Measurements from ENCODE around the gene SEC24A.
"Not testable (repeated sequence)": the region's sequence is repeated elsewhere in the genome, so short reads cannot be mapped to it uniquely, and the experiment has no call there.

Gene SEC24A

GRCh38 chr5:134648425-134649162, at the start of gene SEC24A:
SEC24A (plus strand) TSS chr5:134648785; CDS start chr5:134649077, 292 bp downstream.
- peak; percentile 75 to 87 (median 84) for DNase-seq

- DNase-seq = not testable (repeated sequence)
Observed at GRCh38 chr5:134599820-134600219, 48.8 kb upstream of the SEC24A start.

- no peak for DNase-seq
Observed at GRCh38 chr5:134600600-134600999, 48.0 kb upstream of the SEC24A start.

- no peak for DNase-seq
Observed at GRCh38 chr5:134603059-134603458, 45.5 kb upstream of the SEC24A start.

- no peak for DNase-seq
Observed at GRCh38 chr5:134604908-134605307, 43.7 kb upstream of the SEC24A start.

- no peak for DNase-seq
Observed at GRCh38 chr5:134606726-134607125, 41.9 kb upstream of the SEC24A start.

GRCh38 chr5:134608555-134608954, 40.0 kb upstream of the SEC24A start:
- DNase-seq = no peak

GRCh38 chr5:134609232-134609851, 39.2 kb upstream of the SEC24A start:
- DNase-seq = no peak

DNA sequence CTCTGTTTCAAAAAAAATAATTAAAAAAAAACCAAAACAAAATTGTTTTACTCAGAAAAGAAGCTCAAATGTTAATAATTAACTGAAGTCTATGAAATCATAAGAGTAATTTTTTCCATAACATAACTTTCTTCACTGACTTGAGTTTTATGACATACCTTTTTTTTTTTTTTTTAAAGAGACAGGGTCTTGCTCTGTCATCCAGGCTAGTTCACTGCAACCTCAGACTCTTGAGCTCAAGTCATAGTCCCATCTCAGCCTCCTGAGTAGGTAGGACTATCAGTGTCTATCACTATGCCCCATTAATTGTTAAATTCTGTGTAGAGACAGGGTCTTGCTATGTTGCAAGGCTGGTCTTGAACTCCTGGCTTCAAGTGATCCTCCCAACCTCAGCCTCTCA, 37.9 kb upstream of the SEC24A start:
- no peak for DNase-seq

DNA sequence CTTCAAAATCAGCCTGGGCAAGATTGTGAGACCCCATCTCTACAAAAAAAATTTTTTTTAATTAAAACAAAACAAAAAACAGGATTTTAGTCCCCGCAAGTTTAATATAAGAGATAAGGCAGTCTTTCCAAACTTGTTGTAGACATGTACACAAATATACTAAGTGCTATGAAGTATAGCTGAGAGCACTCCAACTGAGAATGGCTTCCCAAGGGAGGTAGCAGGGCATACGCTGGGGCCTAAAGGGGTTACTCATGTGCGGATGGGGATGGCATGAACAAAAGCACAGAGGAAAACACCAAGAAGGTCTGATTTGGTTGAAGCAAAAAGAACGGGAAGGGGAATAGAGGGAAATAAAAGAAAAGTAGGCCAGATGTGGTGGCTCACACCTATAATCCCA, 37.1 kb upstream of the SEC24A start:
- no peak for DNase-seq

DNA sequence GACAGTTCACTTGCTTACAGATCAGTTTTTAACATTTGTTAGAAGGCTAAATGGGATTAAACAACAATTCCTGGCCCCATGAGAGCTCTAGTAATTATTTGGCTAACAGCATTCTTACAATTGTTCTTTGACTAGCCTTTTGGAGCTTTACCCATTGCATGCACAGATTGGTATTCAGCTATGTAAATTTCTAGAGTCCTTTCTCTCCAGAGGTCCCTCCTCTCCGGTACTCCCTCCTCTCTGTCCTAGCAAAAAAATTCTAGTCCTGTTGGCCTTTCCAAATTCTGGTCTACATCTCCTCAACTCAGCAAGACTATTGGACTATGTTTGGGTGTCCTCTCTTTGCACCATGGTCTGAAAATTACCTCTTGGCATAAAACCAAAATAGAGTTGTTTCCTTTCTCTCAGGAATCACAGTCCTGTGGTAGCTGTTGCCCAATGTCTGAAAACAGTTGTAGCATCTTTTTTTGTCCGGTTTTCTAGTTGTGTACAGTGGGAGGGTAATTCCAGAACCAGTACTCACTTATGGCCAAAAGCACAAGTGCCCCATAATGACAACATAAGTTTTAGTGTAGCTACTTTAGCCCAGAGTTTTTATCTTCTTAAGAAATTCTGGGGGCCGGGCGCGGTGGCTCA, 34.0 kb upstream of the SEC24A start:
- no peak for DNase-seq

- DNase-seq = no peak
Observed at GRCh38 chr5:134620634-134621033, 28.0 kb upstream of the SEC24A start.

DNA sequence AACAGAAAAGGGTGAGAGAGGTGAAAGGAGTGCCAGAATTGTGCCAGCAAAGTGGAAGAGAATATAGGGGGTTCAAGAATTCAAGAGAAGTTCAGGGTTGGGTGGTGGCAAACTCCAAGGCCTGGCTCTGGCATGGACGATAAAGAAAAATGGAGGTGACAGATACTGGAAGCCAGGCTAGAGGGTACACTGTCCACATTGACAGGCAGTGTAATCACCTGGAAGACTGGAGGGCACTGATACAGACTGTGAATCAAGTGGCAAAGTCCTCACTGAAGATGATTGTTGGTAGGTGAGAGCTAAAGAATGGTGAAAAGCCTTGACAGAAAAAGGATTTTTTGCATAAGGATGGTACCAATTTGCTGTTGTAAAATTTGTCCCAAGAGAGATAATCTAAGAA, 23.0 kb upstream of the SEC24A start:
- no peak for DNase-seq

DNA sequence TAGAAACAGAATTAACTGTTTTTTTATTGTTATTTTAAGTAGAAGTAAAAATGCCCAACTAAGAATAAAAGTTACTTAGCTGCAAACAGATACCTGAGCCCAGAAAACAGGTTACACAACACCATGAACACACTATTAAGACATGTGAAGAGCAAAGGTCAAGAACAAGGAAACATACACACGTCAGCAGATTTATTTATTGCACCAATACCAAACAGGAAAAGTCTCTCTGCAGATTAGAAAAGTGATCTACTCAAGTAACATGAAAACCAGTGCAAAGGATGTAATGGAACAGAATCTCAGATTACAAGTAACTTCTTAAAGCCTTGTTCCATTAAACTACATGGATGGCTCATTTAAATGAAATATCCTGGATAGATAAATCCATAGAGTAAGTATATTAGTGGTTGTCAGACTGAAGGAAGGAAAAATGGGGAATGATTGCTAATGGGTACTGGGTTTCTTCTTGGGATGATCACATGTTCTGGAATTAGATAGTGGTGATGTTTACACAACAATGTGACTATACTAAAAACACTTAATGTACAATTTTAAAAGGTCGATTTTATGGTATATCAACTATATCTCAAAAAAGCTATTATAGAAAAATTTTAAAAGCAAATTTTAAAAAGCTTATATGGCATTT, 22.1 kb upstream of the SEC24A start:
- no peak for DNase-seq

- no peak for DNase-seq
Observed at GRCh38 chr5:134634227-134634626, 14.4 kb upstream of the SEC24A start.

- DNase-seq = not testable (repeated sequence)
Observed at GRCh38 chr5:134635366-134635765, 13.2 kb upstream of the SEC24A start.

DNA sequence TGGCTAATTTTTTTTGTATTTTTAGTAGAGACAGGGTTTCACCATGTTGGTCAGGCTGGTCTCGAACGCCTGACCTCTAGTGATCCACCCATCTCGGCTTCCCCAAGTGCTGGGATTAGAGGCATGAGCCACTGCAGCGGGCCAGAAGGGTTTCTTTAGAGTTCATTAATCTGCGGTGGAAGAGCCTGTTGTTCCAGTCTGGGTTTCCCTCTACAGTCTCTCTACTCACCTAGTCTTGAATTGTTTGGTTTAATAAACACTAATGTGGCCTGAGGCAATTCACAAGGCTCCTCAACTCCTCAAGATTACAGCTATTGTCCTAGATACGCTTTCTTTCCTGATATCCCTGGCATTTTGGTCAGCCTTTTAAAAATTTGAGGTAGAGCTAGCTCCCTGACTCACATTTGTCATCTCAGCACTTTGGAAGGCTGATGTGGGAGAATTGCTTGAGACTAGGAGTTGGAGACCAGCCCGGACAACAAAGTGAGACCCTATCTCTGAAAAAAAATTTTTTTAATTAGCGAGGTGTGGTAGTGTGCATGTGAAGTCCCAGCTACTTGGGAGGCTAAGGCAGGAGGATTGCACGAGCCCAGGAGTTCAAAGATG, 11.4 kb upstream of the SEC24A start:
- DNase-seq = no peak

- no peak for DNase-seq
Observed at GRCh38 chr5:134638760-134639201, 9.8 kb upstream of the SEC24A start.

DNA sequence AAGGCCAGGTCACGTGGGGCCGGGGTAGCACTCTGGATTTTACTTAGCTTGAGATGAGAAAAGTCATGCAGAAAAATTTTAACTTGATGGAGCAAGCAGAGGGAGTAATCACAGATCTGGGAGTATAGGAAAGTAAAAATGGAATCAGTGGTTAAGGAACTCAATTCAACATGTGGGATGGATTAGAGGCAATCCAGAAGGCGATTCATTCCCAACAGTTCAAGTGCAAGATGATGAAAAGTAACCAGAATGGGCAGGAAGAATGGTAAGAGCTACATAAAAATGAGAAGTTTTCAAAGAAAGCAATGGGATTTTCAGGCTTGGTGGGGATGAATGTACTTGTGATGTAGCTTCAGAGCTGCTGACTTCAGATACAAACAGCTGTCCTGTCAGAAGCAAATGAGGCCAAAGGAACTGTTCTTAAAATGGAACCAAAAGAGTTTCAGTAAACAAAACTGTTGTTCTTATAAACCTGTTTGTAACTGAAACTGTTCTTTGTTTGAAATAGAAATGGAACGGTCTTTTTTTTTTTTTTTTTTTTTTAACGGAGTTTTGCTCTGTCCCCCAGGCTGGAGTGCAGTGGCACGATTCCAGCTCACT, 5.6 kb upstream of the SEC24A start:
- no peak for DNase-seq

- DNase-seq = peak in 4 of 6 experiments; percentile 9 to 71 (median 53)
Observed at GRCh38 chr5:134647750-134648424, 698 bp upstream of the SEC24A start.

- DNase-seq = peak in 2 of 6 experiments; percentile 16 to 36
Observed at GRCh38 chr5:134649163-134649835, 714 bp downstream of the SEC24A start.
